GM12891 (cell line): Measurements from ENCODE around the gene PRMT2.

ENCODE experiments used
- POLR2A ChIP-seq: IDR thresholded peaks from 2 replicates; pipeline ENCODE4 v1.6.1; 2011; ENCODE audit warnings: low read depth, low read length, control low read depth
- POLR2AphosphoS5 ChIP-seq: IDR thresholded peaks from 2 replicates; pipeline ENCODE4 v1.6.1; 2011; ENCODE audit warnings: low read depth, low read length, control low read depth
- SPI1 ChIP-seq: IDR thresholded peaks from 2 replicates; pipeline ENCODE4 v1.6.1; 2011; ENCODE audit warnings: low read depth, low read length, control low read depth

DNA sequence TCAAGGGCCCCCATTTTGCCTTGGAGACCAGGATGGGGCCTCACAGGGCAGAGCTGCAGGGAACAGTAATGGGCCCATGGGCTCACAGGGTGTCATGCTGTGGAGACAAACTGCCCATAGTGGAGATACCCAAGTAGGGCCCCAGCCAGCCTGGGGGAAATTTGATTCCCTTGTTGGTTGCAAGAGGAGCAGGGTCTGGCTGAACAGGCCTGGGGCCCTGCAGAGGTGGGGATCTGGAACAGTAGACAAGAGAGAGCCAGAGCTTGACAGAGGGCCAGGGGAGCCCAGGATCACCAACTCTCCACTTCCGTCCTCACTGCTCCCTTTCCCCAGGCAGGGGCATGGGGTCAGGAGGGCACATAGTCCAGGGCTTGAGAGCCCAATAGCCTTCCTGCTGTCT lies 39.3 kb upstream of the PRMT2 start:
- TF ChIP-seq POLR2A (no peak), SPI1 (no peak), POLR2AphosphoS5 (no peak)
